Common myeloid progenitor, CD34-positive (primary cell): ENCODE measurements around the gene AAK1.

Experiments used
- CTCF ChIA-PET: fragments of 350-600 bp; sonication (Branson Sonifier 250); formaldehyde crosslinking; loops from one replicate; lab custom pipeline; 2021; ENCODE audit warnings: antibody characterized with exemption; lab: Charles Lee
- POLR2A ChIA-PET: fragments of 350-600 bp; sonication (Branson Sonifier 250); formaldehyde crosslinking; loops from one replicate; lab custom pipeline; 2021; ENCODE audit warnings: antibody characterized with exemption; lab: Charles Lee
- DNase-seq, 3 donors: peaks; one replicate each; pipeline versions ENCODE4 v3.0.0 to v3.0.0-alpha.2; 2013
- H3K27ac ChIP-seq, 2 experiments: 1 replicate in 1 of 2; 2 replicates in 1 of 2; pipeline ENCODE4 v1.7.0; 2013; ENCODE audit warnings: inconsistent platforms in 2 of 2, low read length in 2 of 2, mild to moderate bottlenecking in 2 of 2, low read depth in 1 of 2, moderate library complexity in 1 of 2; ENCODE audit not compliant: severe bottlenecking in 2 of 2, insufficient read depth in 1 of 2, poor library complexity in 1 of 2
- H3K27me3 ChIP-seq, 5 experiments: replicated peaks in 2 of 5; 1 replicate in 3 of 5; 2 replicates in 2 of 5; pipeline versions ENCODE4 v1.6.1 to v1.7.0; 2013; ENCODE audit warnings: low read length in 4 of 5, mild to moderate bottlenecking in 2 of 5, moderate library complexity in 2 of 5, inconsistent platforms in 1 of 5; ENCODE audit not compliant: insufficient read depth in 5 of 5, control insufficient read depth in 4 of 5
- H3K36me3 ChIP-seq, 4 experiments: 1 replicate in 2 of 4; 2 replicates in 2 of 4; pipeline versions ENCODE4 v1.6.1 to v1.7.0; 2013; ENCODE audit warnings: low read length in 3 of 4, control low read depth in 1 of 4, mild to moderate bottlenecking in 1 of 4; ENCODE audit not compliant: control insufficient read depth in 4 of 4, insufficient read depth in 4 of 4
- H3K4me1 ChIP-seq, 4 experiments: 1 replicate in 3 of 4; 2 replicates in 1 of 4; pipeline versions ENCODE4 v1.6.1 to v1.7.1; 2013; ENCODE audit warnings: low read length in 3 of 4, mild to moderate bottlenecking in 3 of 4, control low read depth in 1 of 4, inconsistent platforms in 1 of 4, moderate library complexity in 1 of 4; ENCODE audit not compliant: control insufficient read depth in 4 of 4, insufficient read depth in 4 of 4; ENCODE audit errors: control extremely low read depth in 1 of 4
- H3K4me3 ChIP-seq, 7 experiments: 1 replicate in 4 of 7; 2 replicates in 3 of 7; pipeline versions ENCODE4 v1.5.1 to v1.7.0; 2013; ENCODE audit warnings: mild to moderate bottlenecking in 7 of 7, low read length in 6 of 7, moderate library complexity in 6 of 7, inconsistent platforms in 2 of 7, low read depth in 2 of 7, control low read depth in 1 of 7; ENCODE audit not compliant: insufficient read depth in 4 of 7, control insufficient read depth in 1 of 7; ENCODE audit errors: extremely low read depth in 1 of 7
- H3K9me3 ChIP-seq, 5 experiments: 1 replicate in 4 of 5; 2 replicates in 1 of 5; pipeline versions ENCODE4 v1.6.1 to v1.7.1; 2013; ENCODE audit warnings: low read length in 4 of 5, mild to moderate bottlenecking in 2 of 5, inconsistent platforms in 1 of 5, low read depth in 1 of 5, moderate library complexity in 1 of 5; ENCODE audit not compliant: control insufficient read depth in 4 of 5, insufficient read depth in 2 of 5; ENCODE audit errors: control extremely low read depth in 1 of 5
- WGBS: methylation state at CpG from one replicate; pipeline ENCODE4 v1.1.5; 2013; ENCODE audit not compliant: insufficient coverage; 5-methylcytosine and 5-hydroxymethylcytosine counted together

AAK1 gene

GRCh38 chr2:69581774-69582581, 61.6 kb downstream of the AAK1 start:
- Histone ChIP-seq H3K4me1 (peaks cover 24 to 75% (median 47%) of the 10 kb centered on the region in 4 experiments), H3K27ac (peak overlapping the region in 1 of 2 experiments; percentile 69), H3K36me3 (peaks cover 0 to 3% (median 0%) of the 10 kb centered on the region in 4 experiments), H3K27me3 (no peaks in the 10 kb centered on the region), H3K4me3 (peak overlapping the region in 5 of 7 experiments; percentile 13 to 70 (median 58)), H3K9me3 (no peaks in the 10 kb centered on the region)
- ChIA-PET CTCF (interaction anchor here (0.7 to 13.7 kb wide), 9 partner anchors 9 to 176 kb away, joined by 3 to 125 read pairs (median 5); partner anchors contain the start of gene AAK1), POLR2A (interaction anchor here (1.2 kb wide), 2 partner anchors 61 to 63 kb away, joined by 3 to 5 read pairs; partner anchors contain the start of gene AAK1)
- WGBS, result 100% methylated on average over 1 of the region's 14 CpGs
- DNase-seq, result peak; percentile 84 to 95 (median 92)

- Histone ChIP-seq H3K27ac (no peak overlapping the region), H3K4me3 (peak overlapping the region in 1 of 7 experiments; percentile 26), H3K36me3 (no peaks in the 10 kb centered on the region), H3K4me1 (peaks cover 24 to 89% (median 49%) of the 10 kb centered on the region in 4 experiments), H3K27me3 (no peaks in the 10 kb centered on the region), H3K9me3 (no peaks in the 10 kb centered on the region)
- no peak for DNase-seq
- ChIA-PET POLR2A (interaction anchor here (0.5 to 1.0 kb wide), 2 partner anchors 12 to 551 kb away, joined by 3 to 4 read pairs; no protein-coding TSS in a partner anchor), CTCF (interaction anchor here (0.7 to 13.7 kb wide), 4 partner anchors 13 to 138 kb away, joined by 3 to 125 read pairs (median 3); no protein-coding TSS in a partner anchor)
- WGBS, result 14% methylated on average over 1 of the region's 4 CpGs
Observed at GRCh38 chr2:69580486-69580885, 63.1 kb downstream of the AAK1 start.

GRCh38 chr2:69579536-69579935, 64.0 kb downstream of the AAK1 start:
- ChIA-PET CTCF (interaction anchor here (0.9 to 13.7 kb wide), 3 partner anchors 8 to 134 kb away, joined by 3 to 125 read pairs (median 3); no protein-coding TSS in a partner anchor), POLR2A (no interaction called here)
- Histone ChIP-seq H3K27me3 (no peaks in the 10 kb centered on the region), H3K9me3 (no peaks in the 10 kb centered on the region), H3K4me3 (no peak overlapping the region), H3K4me1 (peaks cover 24 to 86% (median 49%) of the 10 kb centered on the region in 4 experiments), H3K27ac (no peak overlapping the region), H3K36me3 (no peaks in the 10 kb centered on the region)
- no peak for DNase-seq
- 85% methylated on average over 3 of the region's 3 CpGs for WGBS

GRCh38 chr2:69578198-69578540, 65.4 kb downstream of the AAK1 start:
- ChIA-PET POLR2A (interaction anchor here (1.1 kb wide), 1 partner anchor 13 kb away, joined by 7 read pairs; no protein-coding TSS in a partner anchor), CTCF (interaction anchor here (1.3 to 13.7 kb wide), 2 partner anchors 8 to 11 kb away, joined by 4 to 125 read pairs; no protein-coding TSS in a partner anchor)
- 68% methylated on average over 2 of the region's 2 CpGs for WGBS
- no peak overlapping the region for H3K27ac ChIP-seq
- no peaks in the 10 kb centered on the region for H3K36me3 ChIP-seq
- H3K27me3 ChIP-seq, result no peaks in the 10 kb centered on the region
- no peaks in the 10 kb centered on the region for H3K9me3 ChIP-seq
- H3K4me3 ChIP-seq, result no peak overlapping the region
- no peak for DNase-seq
- H3K4me1 ChIP-seq, result peaks cover 15 to 72% (median 38%) of the 10 kb centered on the region in 4 experiments

DNA sequence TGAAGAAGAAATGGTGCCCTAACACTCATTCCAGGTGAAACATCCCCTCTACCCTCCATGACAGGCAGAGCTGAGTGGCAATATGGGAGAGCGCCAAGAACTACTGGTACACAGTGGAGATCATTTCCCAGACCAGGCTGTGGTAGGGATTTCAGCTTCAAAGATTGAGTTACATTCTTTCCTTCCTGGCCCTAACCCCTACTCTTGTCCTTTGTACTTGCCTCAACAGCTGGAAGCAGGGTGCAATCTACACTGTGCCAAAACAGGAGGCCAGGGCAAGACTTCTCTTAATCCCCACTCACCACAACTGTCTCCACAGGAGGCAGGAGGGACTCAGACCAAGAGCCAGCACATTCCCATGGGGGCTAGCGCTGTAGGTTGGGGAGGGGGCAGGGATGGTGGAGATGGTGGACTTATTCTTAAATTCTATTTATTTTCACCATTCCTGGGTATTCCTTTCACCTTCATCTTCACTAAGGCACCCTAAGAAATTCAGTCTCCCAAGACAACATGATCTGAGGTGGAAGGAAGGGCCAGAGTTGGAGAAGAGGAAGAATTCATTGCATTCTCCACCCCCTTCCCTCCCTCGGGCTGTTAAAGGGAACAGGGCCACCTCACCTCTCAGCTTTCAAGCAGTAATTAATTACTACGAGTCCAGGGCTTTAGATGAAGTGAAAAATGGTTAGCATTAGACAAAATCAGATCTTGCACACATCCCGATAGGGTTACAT, 65.9 kb downstream of the AAK1 start:
- Histone ChIP-seq H3K36me3 (no peaks in the 10 kb centered on the region), H3K27ac (no peak overlapping the region), H3K9me3 (no peaks in the 10 kb centered on the region), H3K27me3 (no peaks in the 10 kb centered on the region), H3K4me1 (peaks cover 10 to 67% (median 33%) of the 10 kb centered on the region in 4 experiments), H3K4me3 (no peak overlapping the region)
- DNase-seq, result no peak
- POLR2A ChIA-PET, result no interaction called here
- 89% methylated on average over 2 of the region's 5 CpGs for WGBS
- CTCF ChIA-PET, result interaction anchor here (1.3 to 13.7 kb wide), 2 partner anchors 9 to 10 kb away, joined by 4 to 125 read pairs; no protein-coding TSS in a partner anchor

GRCh38 chr2:69576880-69577279, 66.7 kb downstream of the AAK1 start:
- H3K4me3 ChIP-seq, result no peak overlapping the region
- DNase-seq, result peak in 2 of 3 donors; percentile 17 to 34
- WGBS, result 96% methylated on average over 4 of the region's 5 CpGs
- H3K36me3 ChIP-seq, result no peaks in the 10 kb centered on the region
- H3K4me1 ChIP-seq, result peaks cover 6 to 59% (median 25%) of the 10 kb centered on the region in 4 experiments
- ChIA-PET POLR2A (no interaction called here), CTCF (interaction anchor here (0.9 to 13.7 kb wide), 3 partner anchors 9 to 16 kb away, joined by 3 to 125 read pairs (median 4); no protein-coding TSS in a partner anchor)
- H3K27ac ChIP-seq, result no peak overlapping the region
- no peaks in the 10 kb centered on the region for H3K9me3 ChIP-seq
- no peaks in the 10 kb centered on the region for H3K27me3 ChIP-seq
